ENCODE results near the gene GATA2.
A peak's percentile ranks its signal among the peaks of the same experiment; 100 is the strongest.

Gene GATA2

GRCh38 chr3:128487813-128488635, 5.0 kb downstream of the GATA2 start:
- peak in 1 of 2 donors; percentile 24 for ATAC-seq

- ATAC-seq, result peak in 1 of 2 donors; percentile 18
Measured at GRCh38 chr3:128487538-128487812, 5.5 kb downstream of the GATA2 start.

GRCh38 chr3:128486681-128487537, 6.1 kb downstream of the GATA2 start:
- peak; percentile 12 to 23 for ATAC-seq

GRCh38 chr3:128486205-128486628, 6.8 kb downstream of the GATA2 start:
- no peak for ATAC-seq

GRCh38 chr3:128485282-128486204, 7.5 kb downstream of the GATA2 start:
- no peak for ATAC-seq

- ATAC-seq, result no peak
Measured at GRCh38 chr3:128484404-128485281, 8.4 kb downstream of the GATA2 start.

GRCh38 chr3:128483657-128484403, 9.2 kb downstream of the GATA2 start:
- ATAC-seq, result no peak

GRCh38 chr3:128482666-128483656, 10.0 kb downstream of the GATA2 start:
- ATAC-seq, result no peak

- no peak for ATAC-seq
Measured at GRCh38 chr3:128482175-128482574, 10.8 kb downstream of the GATA2 start.

GRCh38 chr3:128481438-128481942, 11.5 kb downstream of the GATA2 start:
- no peak for ATAC-seq

GRCh38 chr3:128480717-128481437, 12.1 kb downstream of the GATA2 start:
- no peak for ATAC-seq

- no peak for ATAC-seq
Measured at GRCh38 chr3:128480278-128480677, 12.7 kb downstream of the GATA2 start.

- ATAC-seq, result no peak
Measured at GRCh38 chr3:128479558-128480086, 13.4 kb downstream of the GATA2 start.

- ATAC-seq, result no peak
Measured at GRCh38 chr3:128478576-128479506, 14.2 kb downstream of the GATA2 start.

- no peak for ATAC-seq
Measured at GRCh38 chr3:128476659-128477058, 16.3 kb downstream of the GATA2 start.

- no peak for ATAC-seq
Measured at GRCh38 chr3:128475355-128475754, 17.6 kb downstream of the GATA2 start.

GRCh38 chr3:128473737-128474136, 19.3 kb downstream of the GATA2 start:
- ATAC-seq, result no peak

- no peak for ATAC-seq
Measured at GRCh38 chr3:128473180-128473519, 19.9 kb downstream of the GATA2 start.
